ENCODE results near the gene DIS3L2.
"Not testable (repeated sequence)": the region's sequence is repeated elsewhere in the genome, so short reads cannot be mapped to it uniquely, and the experiment has no call there.

The DIS3L2 gene

DNA sequence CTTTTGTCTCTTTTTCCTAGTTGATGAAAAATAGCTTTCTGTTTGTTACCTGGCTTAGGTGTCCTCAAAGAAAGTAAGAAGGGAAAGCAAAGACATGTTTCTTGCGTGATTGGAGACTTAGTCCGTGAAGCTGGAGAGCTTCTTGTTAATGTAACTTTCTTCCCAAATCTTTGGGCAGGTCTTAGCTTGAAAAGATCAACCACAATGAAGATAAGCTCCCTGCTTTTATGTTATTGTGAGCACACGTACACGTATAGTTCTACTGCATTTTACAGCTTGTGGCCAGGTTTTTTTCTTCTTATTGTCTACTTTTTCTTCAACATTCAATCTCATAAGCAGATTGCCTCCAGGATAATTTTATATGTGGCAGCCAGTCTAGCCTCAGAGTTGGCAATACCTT, 99.8 kb downstream of the DIS3L2 start:
- DNase-seq = no peak

DNA sequence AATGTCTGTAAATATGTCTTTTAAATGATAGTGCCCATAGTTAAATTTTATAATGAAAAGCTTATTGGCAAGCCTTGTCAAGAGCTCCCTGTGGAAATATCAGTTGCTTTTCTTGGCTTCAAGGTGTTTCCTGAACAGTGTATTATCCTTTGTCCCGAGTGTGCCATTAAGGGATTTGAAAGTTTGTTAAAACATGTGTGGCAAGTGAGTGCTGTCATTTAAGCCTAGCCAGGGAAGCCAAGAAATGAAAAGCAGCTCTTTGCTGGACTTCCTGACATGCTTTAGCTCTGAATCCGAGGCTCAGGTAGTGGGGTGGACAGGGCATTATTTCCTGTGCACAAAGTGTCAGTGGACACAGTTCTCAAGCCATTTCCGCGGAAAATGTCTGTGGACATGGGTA, 111.5 kb downstream of the DIS3L2 start:
- DNase-seq = no peak

DNA sequence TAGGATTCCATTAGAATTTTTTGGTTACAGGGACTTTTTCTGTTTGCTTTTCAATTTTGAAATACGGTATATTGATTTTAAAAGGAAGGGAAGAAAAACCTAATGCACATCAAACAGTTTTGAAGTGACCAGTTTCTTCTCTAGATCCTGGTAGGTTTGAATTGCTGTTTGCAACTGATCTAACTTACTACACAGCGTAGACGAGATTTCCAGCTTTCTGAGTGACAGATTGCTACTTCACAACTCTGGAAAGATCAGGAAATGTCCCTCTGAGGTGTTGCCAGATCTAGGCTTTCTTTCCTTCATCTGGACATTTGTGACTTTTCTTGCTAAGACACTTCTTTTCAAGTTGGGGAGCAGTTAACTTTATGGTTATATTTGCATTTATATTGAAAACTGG, 112.2 kb downstream of the DIS3L2 start:
- DNase-seq = no peak

DNA sequence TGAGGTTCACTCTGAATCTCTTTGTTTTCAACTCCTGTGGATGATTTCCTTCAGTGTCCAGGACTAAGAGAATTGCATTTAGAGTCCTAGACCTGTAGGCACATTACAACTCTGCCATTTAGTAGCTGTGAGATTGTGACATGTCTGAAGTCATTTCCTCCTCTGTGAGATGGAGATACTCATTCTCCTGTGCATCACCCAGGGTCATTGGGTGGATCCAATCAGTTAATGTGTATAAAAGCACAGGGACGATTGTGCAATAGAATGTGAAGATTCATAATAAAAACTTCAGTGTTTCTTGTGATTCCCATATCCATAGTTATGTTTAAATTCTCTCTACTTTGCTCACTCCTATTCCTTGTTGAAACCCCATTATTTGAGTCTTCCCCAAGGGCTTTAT, 113.6 kb downstream of the DIS3L2 start:
- DNase-seq = no peak

DNA sequence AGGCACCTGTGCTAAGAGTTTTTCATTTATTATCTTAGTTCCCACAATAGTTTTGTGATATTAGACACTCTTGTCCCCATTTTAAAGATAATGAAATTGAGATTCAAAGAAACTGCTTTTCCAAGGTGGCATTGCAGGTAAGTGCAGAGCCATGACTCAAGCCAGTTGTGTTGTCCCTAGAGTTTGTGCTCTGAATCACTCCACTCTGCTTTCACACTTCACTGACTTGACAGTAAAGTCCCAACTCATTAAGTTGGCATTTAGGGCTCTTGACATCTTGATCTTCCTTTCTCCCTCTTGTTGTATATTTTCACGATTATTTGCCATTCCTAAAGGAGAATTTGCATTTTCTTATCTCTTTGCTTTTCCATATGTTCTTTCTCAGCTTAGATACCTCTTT, 114.3 kb downstream of the DIS3L2 start:
- no peak for DNase-seq

DNA sequence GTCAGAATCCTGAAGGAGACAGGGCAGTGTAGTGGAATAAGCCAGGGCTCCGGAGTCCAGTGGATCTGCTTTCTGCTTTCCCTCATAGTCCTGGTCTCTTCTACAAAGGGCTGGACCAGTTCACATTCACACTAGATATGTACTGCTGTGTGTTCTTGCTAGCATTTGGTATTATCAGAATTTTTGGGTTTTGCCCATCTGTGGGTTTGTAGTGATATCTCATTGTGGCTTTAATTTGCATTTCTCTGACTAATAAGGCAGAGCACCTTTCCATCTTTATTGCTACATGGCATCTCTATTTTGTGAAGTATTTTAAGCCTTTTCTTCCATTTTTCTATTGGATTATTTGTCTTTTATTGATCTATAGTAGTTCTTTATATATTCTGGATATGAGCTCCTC, 114.8 kb downstream of the DIS3L2 start:
- no peak for DNase-seq

DNA sequence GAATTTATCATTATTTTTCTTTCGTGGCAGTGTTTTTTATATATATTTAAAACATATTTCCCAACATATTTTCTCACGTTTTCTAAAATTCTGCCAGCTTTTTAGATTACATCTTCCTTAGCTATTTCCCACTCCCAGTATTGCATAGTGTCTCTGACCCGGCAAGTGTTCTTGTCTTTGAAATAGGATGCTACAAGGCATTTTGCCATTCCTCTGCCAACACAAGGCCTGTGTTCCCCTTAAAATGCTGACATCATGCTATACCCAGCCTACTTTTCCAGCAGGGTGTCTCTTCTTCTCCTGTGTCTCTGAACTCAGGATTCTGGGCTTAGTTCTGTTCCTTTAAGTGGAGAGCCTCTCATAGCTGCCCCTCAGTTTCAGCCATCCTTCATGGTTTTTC, 115.2 kb downstream of the DIS3L2 start:
- no peak for DNase-seq

DNA sequence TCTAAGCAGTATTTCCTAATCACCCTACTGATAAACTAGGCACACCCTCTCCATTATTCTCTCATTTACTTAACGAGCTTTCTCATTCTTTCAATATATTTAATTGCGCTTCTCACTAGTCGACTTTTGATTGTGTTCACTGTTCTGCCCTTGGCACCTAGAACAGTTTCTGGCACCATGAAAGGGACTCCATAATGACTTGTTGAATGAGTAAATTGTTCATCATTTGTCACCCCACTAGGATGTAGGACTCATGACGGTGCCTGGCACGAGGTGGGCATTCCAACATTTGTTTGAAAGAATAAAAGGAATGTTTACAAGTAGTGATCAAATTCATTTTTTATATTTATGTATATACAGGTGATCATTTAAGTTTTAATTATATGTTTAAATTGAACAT, 123.7 kb downstream of the DIS3L2 start:
- no peak for DNase-seq

DNA sequence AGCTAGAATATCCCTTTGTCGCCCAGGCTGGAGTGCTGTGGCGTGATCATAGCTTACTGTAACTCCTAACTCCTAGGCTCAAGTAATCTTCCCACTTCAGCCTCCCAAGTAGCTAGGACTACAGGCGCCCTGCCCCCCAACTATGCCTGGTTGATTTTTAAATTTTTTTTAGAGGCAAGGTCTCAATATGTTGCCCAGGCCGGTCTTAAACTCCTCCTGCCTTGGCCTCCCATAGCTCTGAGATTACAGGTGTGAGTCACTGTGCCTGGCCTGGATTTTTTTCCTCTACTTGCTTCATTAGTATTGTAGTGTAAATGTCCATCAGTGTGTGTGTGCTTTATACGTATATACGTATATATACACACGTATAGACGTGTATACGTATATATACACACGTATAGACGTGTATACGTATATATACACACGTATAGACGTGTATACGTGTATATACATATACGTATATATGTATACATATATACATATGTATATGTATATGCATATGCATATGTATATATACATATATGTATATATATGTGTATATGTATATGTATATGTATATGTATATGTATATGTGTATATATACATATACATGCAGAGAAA, 124.4 kb downstream of the DIS3L2 start:
- DNase-seq = no peak

DNA sequence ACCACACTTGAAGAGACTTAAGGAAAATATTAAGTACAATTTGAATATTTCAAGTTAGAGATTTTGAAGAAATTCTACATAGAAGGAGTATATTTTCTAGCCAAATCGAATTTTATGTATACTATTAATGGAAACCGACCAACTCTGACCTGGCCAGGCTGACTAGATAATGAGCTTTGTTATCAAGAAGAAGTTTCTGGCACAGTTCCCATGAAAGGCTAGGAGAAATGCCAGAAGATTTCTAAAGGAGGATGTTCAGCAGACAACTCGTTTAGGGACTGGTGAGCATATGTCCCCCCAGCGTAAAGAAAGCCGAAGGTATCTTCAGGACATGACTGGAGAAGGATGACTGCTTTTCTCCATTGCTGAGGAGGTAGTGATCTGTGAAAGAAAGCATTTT, 127.3 kb downstream of the DIS3L2 start:
- no peak for DNase-seq

DNA sequence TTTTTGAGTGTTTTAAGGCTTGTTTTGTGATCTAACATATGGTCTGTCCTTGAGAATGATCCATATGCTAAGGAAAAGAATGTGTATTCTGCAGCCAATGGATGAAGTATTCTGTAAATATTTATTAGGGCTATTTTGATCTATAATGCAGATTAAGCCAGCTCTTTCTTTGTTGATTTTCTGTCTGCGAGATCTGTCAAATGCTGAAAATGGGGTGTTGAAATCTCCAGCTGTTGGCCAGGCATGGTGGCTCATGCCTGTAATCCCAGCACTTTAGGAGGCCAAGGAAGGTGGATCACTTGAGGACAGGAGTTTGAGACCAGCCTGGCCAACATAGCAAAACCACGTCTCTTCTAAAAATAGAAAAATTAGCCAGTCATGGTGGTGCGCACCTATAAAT, 132.7 kb downstream of the DIS3L2 start:
- DNase-seq = no peak

DNA sequence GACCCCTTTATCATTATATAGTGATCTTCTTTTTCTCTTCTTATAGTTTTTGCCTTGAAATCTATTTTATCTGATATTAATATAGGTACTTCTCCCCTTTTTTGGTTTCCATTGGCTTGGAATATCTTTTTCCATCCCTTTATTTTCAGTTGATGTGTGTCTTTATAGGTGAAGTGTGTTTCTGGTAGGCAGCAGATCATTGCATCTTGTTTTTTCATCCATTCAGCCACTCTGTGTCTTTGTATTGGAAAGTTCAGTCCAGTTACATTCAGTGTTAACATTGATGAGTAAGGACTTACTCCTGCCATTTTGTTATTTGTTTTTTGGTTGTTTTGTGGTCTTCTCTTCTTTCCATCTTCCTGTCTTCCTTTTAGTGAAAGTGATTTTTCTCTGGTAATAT, 133.4 kb downstream of the DIS3L2 start:
- no peak for DNase-seq

DNA sequence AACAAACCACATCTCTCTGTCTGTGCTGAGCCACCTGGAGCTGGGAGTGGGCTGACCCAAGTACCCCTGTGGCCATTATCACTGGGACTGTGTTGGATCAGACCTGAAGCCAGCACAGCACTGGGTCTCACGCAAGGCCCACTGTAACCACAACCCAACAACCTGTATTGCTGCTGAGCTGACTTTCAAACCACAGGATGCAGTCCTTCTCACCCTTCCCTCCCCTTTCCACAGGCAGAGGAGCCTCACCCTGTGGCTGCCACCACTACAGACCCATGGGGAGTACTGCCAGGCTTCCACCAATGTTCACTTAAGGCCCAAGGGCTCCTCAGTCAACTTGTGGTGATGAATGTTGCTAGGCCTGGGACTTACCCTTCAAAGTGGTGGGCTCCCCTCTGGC, 135.7 kb downstream of the DIS3L2 start:
- no peak for DNase-seq

DNA sequence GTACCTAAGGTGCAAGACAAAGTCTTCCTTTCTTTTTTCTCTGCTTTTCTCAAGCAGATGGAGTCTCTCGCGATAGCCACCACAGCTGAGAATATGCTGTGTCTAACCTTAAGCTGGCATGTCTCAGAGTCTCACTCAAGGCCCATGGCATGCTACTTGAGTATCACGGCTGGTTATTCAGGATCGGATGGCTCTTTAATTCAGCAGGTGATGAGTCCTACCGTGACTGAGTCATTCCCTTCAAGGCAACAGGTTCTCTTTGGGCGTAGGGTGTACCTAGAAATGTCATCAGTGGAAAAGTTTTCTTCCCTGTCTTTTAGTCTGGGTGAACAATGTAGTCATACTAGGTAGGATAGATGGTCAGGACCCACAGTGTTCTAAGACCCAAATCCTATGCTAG, 136.2 kb downstream of the DIS3L2 start:
- no peak for DNase-seq

DNA sequence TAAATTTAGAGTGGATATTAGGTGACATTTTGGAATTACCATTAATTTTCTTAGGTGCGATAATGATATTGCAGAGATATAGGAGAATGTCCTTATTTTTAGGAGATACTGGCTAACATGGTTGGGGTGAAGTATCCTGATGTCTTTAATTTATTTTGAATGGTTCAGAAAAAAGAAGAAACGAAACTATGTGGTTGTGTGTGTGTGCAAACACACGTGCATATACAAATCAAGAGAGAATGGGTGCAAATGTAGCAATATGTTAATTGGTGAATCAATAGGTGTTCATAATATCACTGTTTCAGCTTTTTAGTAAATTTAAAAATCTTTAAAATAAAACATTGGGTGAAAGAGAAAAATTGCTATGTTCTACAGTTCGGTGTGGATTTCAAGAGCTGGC, 140.9 kb downstream of the DIS3L2 start:
- no peak for DNase-seq

DNA sequence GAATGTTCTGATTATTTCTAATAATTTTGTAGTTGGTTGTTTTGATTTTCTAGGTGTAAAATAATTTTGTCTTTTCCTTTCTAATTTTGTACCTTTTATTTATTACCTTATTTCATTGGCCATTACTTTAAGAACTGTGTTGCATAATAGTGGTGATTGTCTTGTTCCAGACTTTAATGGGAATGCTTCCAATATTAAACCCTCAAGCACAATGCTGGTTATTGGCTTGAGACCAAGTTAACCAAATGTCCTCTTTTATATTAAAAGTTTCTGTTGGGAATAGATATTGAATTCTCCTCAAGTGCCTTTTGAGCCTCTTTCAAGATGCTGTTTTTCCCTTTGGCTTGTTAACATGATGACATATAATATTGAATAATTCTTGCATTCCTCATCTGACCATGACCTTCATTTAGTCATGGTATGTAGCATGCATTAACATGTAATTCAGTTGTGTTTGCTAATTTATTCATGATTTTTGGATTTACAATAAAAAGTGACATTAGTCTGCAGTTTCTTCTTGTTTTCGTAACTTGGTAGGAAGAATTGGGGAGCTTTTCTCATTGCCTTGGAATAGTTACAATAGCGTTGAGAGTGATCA, 141.7 kb downstream of the DIS3L2 start:
- no peak for DNase-seq

DNA sequence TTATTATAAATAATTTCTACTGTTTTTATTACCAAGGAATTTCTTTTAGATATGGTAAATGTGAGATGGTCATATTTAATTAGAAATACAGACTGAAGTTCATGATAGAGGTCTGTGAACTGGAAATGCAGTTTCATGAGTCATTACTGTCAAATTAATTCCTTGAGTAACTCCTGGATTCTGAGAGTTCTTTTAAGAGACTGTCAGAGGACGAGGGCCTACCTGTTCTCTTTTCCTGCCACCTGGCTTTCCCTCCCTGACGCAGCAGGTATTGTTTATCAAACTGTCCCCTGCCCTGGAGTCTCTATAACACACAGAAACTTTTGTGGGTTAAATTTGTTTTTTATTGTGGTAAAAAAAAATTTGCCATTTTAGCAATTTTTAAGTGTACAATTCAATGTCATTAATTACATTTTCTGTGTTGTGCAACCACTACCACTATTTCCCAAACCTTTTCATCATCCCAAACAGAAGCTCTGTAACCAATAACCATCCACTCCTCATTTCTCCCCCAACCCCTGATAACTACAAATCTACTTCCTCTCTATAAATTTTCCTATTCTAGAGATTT, 142.6 kb downstream of the DIS3L2 start:
- no peak for DNase-seq

DNA sequence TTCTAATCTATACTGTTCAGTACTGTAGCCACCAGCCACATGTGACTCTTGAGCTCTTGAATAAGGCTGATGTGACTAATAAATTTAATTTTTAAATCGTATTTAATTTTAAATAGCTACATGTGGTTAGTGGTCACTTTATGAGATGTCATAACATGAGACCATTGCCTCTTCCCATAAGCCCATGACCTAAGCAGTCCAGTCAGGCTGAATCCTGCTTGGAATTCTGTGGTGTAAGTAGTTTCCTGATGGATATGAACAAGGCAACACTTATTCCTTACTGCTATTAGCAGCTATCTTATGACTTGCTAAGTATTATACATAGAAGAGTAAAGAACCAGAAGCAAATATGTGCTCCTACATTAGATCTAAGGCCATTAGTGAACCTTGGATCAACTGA, 150.0 kb downstream of the DIS3L2 start:
- DNase-seq = no peak

DNA sequence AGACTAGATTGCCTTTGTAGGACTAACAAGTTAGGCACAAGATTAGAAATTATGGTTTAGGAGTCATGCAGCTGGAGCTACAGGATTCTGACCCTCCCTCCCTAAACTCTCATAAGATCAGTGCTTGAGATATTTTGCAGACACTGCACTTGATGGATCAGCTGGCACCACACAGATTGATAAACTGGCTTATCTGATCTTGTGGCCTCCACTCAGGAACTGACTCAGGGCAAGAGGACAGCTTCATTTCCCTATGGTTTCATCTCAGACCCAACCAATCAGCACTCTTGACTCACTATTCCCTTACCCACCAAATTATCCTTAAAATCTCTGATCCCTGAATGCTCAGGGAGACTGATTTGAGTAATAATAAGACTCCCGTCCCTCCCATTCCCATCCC, 152.3 kb downstream of the DIS3L2 start:
- DNase-seq = no peak

DNA sequence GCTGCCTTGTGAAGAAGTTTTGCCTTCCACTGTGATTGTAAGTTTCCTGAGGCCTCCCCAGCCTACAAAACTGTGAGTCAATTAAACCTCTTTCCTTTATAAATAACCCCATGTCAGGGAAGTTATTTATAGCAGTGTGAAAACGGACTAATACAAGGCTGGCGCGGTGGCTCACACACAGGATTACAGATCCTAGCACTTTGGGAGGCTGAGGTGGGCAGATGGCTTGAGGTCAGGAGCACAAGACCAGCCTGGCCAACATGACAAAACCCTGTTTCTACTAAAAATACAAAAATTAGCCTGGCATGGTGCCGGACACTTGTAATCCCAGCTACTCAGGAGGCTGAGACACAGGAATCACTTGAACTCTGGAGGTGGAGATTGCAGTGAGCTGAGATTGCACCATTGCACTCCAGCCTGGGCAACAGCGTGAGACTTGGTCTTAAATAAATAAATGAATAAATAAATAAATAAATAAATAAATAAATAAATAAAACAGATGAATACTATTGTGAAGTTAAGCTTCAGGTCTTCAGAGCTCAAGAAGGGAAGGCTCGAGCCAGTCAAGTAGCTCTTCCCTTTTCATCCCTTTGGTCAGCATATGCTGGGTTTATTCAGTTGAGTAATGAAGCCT, 154.3 kb downstream of the DIS3L2 start:
- DNase-seq = not testable (repeated sequence)

DNA sequence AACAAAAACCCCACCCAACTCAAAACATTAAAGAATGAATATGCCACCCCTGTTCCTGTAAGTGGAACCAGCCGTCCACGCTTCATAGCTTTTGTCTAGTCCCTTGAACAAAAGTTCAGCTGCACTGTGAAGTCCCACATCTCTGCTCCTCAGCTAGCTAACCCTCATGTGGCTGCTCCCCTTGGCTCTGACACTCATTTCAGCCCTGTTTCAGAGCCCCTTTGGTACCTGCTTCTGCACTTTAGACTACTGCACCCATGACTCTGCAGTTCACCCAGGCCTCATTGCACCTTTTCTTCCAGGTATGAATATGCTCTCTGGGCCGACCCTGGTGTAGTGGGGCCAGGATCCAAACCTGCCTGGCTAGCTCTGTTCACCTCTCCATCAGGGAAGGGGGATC, 155.3 kb downstream of the DIS3L2 start:
- no peak for DNase-seq

DNA sequence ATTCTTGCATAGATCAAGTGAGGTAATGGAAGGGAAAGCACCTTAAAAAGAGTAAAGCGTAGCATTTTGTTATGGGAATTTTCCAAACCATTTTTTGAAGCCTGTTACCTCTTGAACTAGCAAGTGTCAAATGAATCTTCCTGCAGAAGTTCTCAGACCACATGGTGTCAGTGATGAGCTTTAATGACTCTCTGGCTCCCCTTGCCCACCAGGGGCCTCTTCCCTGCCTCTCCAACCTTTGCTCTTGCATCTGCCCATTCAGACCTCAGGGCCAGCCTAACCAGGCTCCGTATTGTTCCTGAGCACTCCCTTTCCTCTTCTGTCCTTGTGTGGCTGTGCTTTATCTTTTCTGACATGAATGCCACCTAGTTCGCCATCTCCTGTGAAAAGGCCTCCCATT, 155.9 kb downstream of the DIS3L2 start:
- no peak for DNase-seq

DNA sequence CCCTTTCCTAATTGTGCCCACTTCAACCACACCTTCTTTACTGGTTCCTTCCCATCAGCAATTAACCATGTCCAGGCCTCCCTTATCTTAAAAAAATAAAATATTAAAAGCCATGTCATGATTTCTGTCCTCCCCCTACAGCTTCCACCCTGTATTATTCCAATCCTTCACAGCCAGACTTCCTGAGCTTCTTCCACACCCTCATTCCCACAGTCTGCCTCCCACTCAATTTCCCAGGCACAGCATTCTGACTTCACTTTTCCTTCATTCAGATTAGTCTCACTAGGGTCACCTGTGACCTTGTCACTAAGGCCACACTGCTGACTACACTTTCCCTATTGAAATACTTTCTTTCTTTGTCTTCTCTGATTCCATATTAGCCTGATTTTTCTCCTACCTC, 159.4 kb downstream of the DIS3L2 start:
- DNase-seq = no peak

DNA sequence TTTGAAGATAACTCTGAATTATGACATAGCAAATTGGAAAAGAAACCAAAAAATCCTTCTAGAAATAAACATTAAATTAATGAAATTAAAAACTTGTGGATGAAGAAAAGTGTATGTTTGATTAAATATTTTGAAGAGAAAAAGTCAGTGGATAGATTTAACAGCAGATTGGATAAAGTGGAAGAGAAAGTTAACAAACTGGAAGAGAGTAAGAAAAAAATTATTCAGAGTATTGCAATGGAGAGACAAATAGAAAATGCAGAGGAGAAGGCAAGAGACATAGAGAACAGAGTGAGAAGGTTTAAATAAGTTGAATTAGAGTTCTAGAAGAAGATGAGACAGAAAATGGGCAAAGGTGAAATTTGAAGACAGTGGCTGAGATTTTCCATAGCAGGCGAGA, 162.8 kb downstream of the DIS3L2 start:
- DNase-seq = no peak

All from activated CD8-positive, alpha-beta memory T cell treated with anti-CD3 and anti-CD28 coated beads for 24 hours (primary cell).